Measurements from ENCODE around the gene HIP1R. TPM values are rescaled to one million over a fixed set of nuclear protein-coding genes. Genes with fewer than 3 reads are reported as not detected.
A peak's percentile ranks its signal among the peaks of the same experiment; 100 is the strongest.

Gene HIP1R
- total RNA-seq, 1 experiment from 2014 or later = 36.7 TPM

- in situ Hi-C loops (cut with HindIII; ENCODE audit: low pct_unique_long_range_greater_than_20kb, low sequenced_read_pairs) (no loop called here), intact Hi-C loops (cut with micrococcal nuclease; ENCODE audit: unreplicated experiment) (no loop called here)
- no peak overlapping the region for H3K4me3 ChIP-seq (ENCODE audit: low read depth in 2 of 2, low read length in 2 of 2)
- H3K36me3 ChIP-seq (ENCODE audit: control insufficient read depth, insufficient read depth, low read length) = no peaks in the 10 kb centered on the region
- BruUV-seq (replicated peaks) = no TSS peak
- ATAC-seq = peak; percentile 43; the same call in 1 of the 2 replicates
- H3K4me1 ChIP-seq (ENCODE audit: control insufficient read depth, insufficient read depth, low read length) = peaks cover 26% of the 10 kb centered on the region
- CTCF ChIA-PET = interaction anchor here (1.3 kb wide), 1 partner anchor 48 kb away, joined by 3 read pairs; no protein-coding TSS in a partner anchor
- no peak for DNase-seq (ENCODE audit: low read depth, low spot score)
- no peaks in the 10 kb centered on the region for H3K27me3 ChIP-seq (ENCODE audit: control insufficient read depth, insufficient read depth, low read length)
- H3K27ac ChIP-seq (ENCODE audit: low read length) = peak overlapping the region; percentile 15; the same call in 1 of the 2 replicates
- H3K9me3 ChIP-seq (ENCODE audit: control insufficient read depth, insufficient read depth, low read depth, low read length) = no peaks in the 10 kb centered on the region
- TF ChIP-seq TCF7L2 (IDR thresholded peaks at IDR 0.05; ENCODE audit: low read depth, low read length) (no peak), SIN3A (IDR thresholded peaks at IDR 0.05; ENCODE audit: borderline replicate concordance, insufficient read depth, low read depth, low read length) (no peak), CTCF (IDR thresholded peaks at IDR 0.05) (no peak), REST (IDR thresholded peaks at IDR 0.05; ENCODE audit: insufficient read depth in 1 of 2, low read depth in 2 of 2, low read length in 1 of 2) (no peak), POLR2AphosphoS5 (IDR thresholded peaks at IDR 0.05; ENCODE audit: low read depth, low read length) (no peak)
- POLR2A ChIA-PET = no interaction called here
Observed at GRCh38 chr12:122841544-122842321, 6.5 kb downstream of the HIP1R start.

- Histone ChIP-seq H3K4me3 (ENCODE audit: low read depth in 2 of 2, low read length in 2 of 2) (no peak overlapping the region), H3K36me3 (ENCODE audit: control insufficient read depth, insufficient read depth, low read length) (no peaks in the 10 kb centered on the region), H3K27ac (ENCODE audit: low read length) (no peak overlapping the region), H3K9me3 (ENCODE audit: control insufficient read depth, insufficient read depth, low read depth, low read length) (no peaks in the 10 kb centered on the region), H3K27me3 (ENCODE audit: control insufficient read depth, insufficient read depth, low read length) (no peaks in the 10 kb centered on the region), H3K4me1 (ENCODE audit: control insufficient read depth, insufficient read depth, low read length) (peaks cover 23% of the 10 kb centered on the region)
- CTCF ChIA-PET = interaction anchor here (1.3 kb wide), 1 partner anchor 49 kb away, joined by 3 read pairs; no protein-coding TSS in a partner anchor
- DNase-seq (ENCODE audit: low read depth, low spot score) (no peak), ATAC-seq (no peak)
- BruUV-seq (replicated peaks) = no TSS peak
- TF ChIP-seq POLR2AphosphoS5 (IDR thresholded peaks at IDR 0.05; ENCODE audit: low read depth, low read length) (no peak), CTCF (IDR thresholded peaks at IDR 0.05) (no peak), TCF7L2 (IDR thresholded peaks at IDR 0.05; ENCODE audit: low read depth, low read length) (no peak), REST (IDR thresholded peaks at IDR 0.05; ENCODE audit: insufficient read depth in 1 of 2, low read depth in 2 of 2, low read length in 1 of 2) (no peak), SIN3A (IDR thresholded peaks at IDR 0.05; ENCODE audit: borderline replicate concordance, insufficient read depth, low read depth, low read length) (no peak)
- POLR2A ChIA-PET = no interaction called here
- in situ Hi-C loops (cut with HindIII; ENCODE audit: low pct_unique_long_range_greater_than_20kb, low sequenced_read_pairs) = no loop called here
- intact Hi-C loops (cut with micrococcal nuclease; ENCODE audit: unreplicated experiment) = no loop called here
Observed at GRCh38 chr12:122842505-122843405, 7.5 kb downstream of the HIP1R start.
